Epithelial cell of prostate (primary cell): ENCODE data around the gene SCLY.

Experiments
- DNase-seq: peaks from one replicate; pipeline ENCODE4 v3.0.0-alpha.2; 2011; ENCODE audit warnings: low read depth, low spot score
- H3K27ac ChIP-seq: fragments of 450-650 bp; 2 replicates; pipeline ENCODE4 v1.5.1; 2017; ENCODE audit warnings: mild to moderate bottlenecking

The SCLY gene

GRCh38 chr2:238067939-238068338 lies 7.1 kb downstream of the SCLY start:
- DNase-seq, result no peak
- H3K27ac ChIP-seq, result no peak overlapping the region

- H3K27ac ChIP-seq, result no peak overlapping the region
- no peak for DNase-seq
Measured at GRCh38 chr2:238069021-238069709, 8.4 kb downstream of the SCLY start.

- DNase-seq, result no peak
- no peak overlapping the region for H3K27ac ChIP-seq
Measured at GRCh38 chr2:238069877-238070276, 9.1 kb downstream of the SCLY start.

GRCh38 chr2:238075397-238075796 lies 14.6 kb downstream of the SCLY start:
- no peak for DNase-seq
- H3K27ac ChIP-seq, result no peak overlapping the region

- DNase-seq, result no peak
- no peak overlapping the region for H3K27ac ChIP-seq
Measured at GRCh38 chr2:238077292-238077691, 16.5 kb downstream of the SCLY start.

- DNase-seq, result no peak
- H3K27ac ChIP-seq, result no peak overlapping the region
Measured at GRCh38 chr2:238079874-238080327, 19.1 kb downstream of the SCLY start.

GRCh38 chr2:238080518-238080917 lies 19.7 kb downstream of the SCLY start:
- no peak overlapping the region for H3K27ac ChIP-seq
- no peak for DNase-seq

GRCh38 chr2:238081150-238081549 lies 20.3 kb downstream of the SCLY start:
- no peak for DNase-seq
- H3K27ac ChIP-seq, result no peak overlapping the region

- DNase-seq, result no peak
- no peak overlapping the region for H3K27ac ChIP-seq
Measured at GRCh38 chr2:238081561-238081960, 20.8 kb downstream of the SCLY start.

GRCh38 chr2:238082151-238082550 lies 21.4 kb downstream of the SCLY start:
- DNase-seq, result no peak
- no peak overlapping the region for H3K27ac ChIP-seq

GRCh38 chr2:238082827-238083226 lies 22.0 kb downstream of the SCLY start:
- no peak overlapping the region for H3K27ac ChIP-seq
- DNase-seq, result no peak

- no peak overlapping the region for H3K27ac ChIP-seq
- DNase-seq, result no peak
Measured at GRCh38 chr2:238083919-238084318, 23.1 kb downstream of the SCLY start.

- no peak for DNase-seq
- H3K27ac ChIP-seq, result no peak overlapping the region
Measured at GRCh38 chr2:238084761-238085160, 24.0 kb downstream of the SCLY start.

GRCh38 chr2:238085899-238086298 lies 25.1 kb downstream of the SCLY start:
- no peak overlapping the region for H3K27ac ChIP-seq
- no peak for DNase-seq

GRCh38 chr2:238087211-238087610 lies 26.4 kb downstream of the SCLY start:
- no peak overlapping the region for H3K27ac ChIP-seq
- no peak for DNase-seq

- no peak for DNase-seq
Measured at GRCh38 chr2:238090887-238091286, 30.1 kb downstream of the SCLY start.

GRCh38 chr2:238091436-238092060 lies 30.7 kb downstream of the SCLY start:
- DNase-seq, result no peak
- no peak overlapping the region for H3K27ac ChIP-seq

More at GRCh38 chr2:238090887-238091286, 30.1 kb downstream of the SCLY start:
- no peak overlapping the region for H3K27ac ChIP-seq

- H3K27ac ChIP-seq, result no peak overlapping the region
- no peak for DNase-seq
Measured at GRCh38 chr2:238092486-238093035, 31.8 kb downstream of the SCLY start.

- DNase-seq, result no peak
- no peak overlapping the region for H3K27ac ChIP-seq
Measured at GRCh38 chr2:238093181-238094140, 32.7 kb downstream of the SCLY start.

GRCh38 chr2:238094438-238095022 lies 33.7 kb downstream of the SCLY start:
- no peak for DNase-seq
- no peak overlapping the region for H3K27ac ChIP-seq
